Hepatocyte (in vitro differentiated cells): ENCODE data around the gene HSDL1. TPM values are rescaled to one million over a fixed set of nuclear protein-coding genes. Genes with fewer than 3 reads are reported as not detected.

ENCODE experiments used
- DNase-seq: peaks from one replicate; pipeline ENCODE4 v3.0.0-alpha.2; 2016; ENCODE audit warnings: low spot score
- H2AFZ ChIP-seq: fragments of 200-600 bp; sonication (generic); 2 replicates; pipeline ENCODE4 v1.6.0; 2016; ENCODE audit warnings: antibody characterized with exemption, mild to moderate bottlenecking
- H3K27ac ChIP-seq: fragments of 200-600 bp; sonication (generic); 2 replicates; pipeline ENCODE4 v1.5.1; 2016; ENCODE audit warnings: mild to moderate bottlenecking
- H3K27me3 ChIP-seq: fragments of 200-600 bp; sonication (generic); 2 replicates; pipeline ENCODE4 v1.6.1; 2016
- H3K36me3 ChIP-seq: fragments of 200-600 bp; sonication (generic); replicated peaks from 2 replicates; pipeline ENCODE4 v1.5.1; 2016; ENCODE audit warnings: low read depth; ENCODE audit not compliant: insufficient read depth
- H3K4me1 ChIP-seq: fragments of 200-600 bp; sonication (generic); 2 replicates; pipeline ENCODE4 v1.5.1; 2016; ENCODE audit warnings: mild to moderate bottlenecking, moderate library complexity; ENCODE audit not compliant: insufficient read depth
- H3K4me2 ChIP-seq: fragments of 200-600 bp; sonication (generic); 2 replicates; pipeline ENCODE4 v1.6.0; 2016
- H3K4me3 ChIP-seq: fragments of 200-600 bp; sonication (generic); 2 replicates; pipeline ENCODE4 v1.5.1; 2016; ENCODE audit warnings: mild to moderate bottlenecking
- H3K79me2 ChIP-seq: fragments of 200-600 bp; sonication (generic); 2 replicates; pipeline ENCODE4 v1.6.0; 2017; ENCODE audit warnings: mild to moderate bottlenecking
- H3K9me2 ChIP-seq: fragments of 200-600 bp; sonication (generic); replicated peaks from 2 replicates; pipeline ENCODE4 v1.6.0; 2017; ENCODE audit warnings: mild to moderate bottlenecking; ENCODE audit not compliant: insufficient read depth
- H3K9me3 ChIP-seq: fragments of 200-600 bp; sonication (generic); 2 replicates; pipeline ENCODE4 v1.5.1; 2016; ENCODE audit warnings: low read depth, mild to moderate bottlenecking
- H4K20me1 ChIP-seq: fragments of 200-600 bp; sonication (generic); 2 replicates; pipeline ENCODE4 v1.6.0; 2016; ENCODE audit warnings: mild to moderate bottlenecking; ENCODE audit not compliant: insufficient read depth, poor library complexity, severe bottlenecking
- EZH2 ChIP-seq: fragments of 200-600 bp; sonication (generic); IDR thresholded peaks from 2 replicates; pipeline ENCODE4 v1.6.1; 2016; ENCODE audit warnings: antibody characterized with exemption, mild to moderate bottlenecking, borderline replicate concordance
- EZH2phosphoT487 ChIP-seq: fragments of 200-600 bp; sonication (generic); IDR thresholded peaks from one replicate; pipeline ENCODE4 v1.6.1; 2018; ENCODE audit warnings: antibody characterized with exemption, mild to moderate bottlenecking, low read depth, moderate library complexity; ENCODE audit not compliant: unreplicated experiment, severe bottlenecking
- WGBS: methylation state at CpG from one replicate; pipeline ENCODE4 v1.1.6; 2016; ENCODE audit warnings: low lambda C conversion rate; ENCODE audit errors: missing lambda C conversion rate; 5-methylcytosine and 5-hydroxymethylcytosine counted together
- polyA plus RNA-seq: library from polyadenylated mRNA; unstranded; fragments of >200 nt; fragmentation: Nextera tagmentation; extraction: Ambion mirVana; gene quantifications from 2 replicates; pipeline ENCODE4 v1.2.1, GENCODE V29; 2016
- total RNA-seq: library from RNA; depleted of rRNA; stranded (reverse); fragments of >200 nt; gene quantifications from 2 replicates; pipeline ENCODE4 v1.2.3, GENCODE V29; 2014
- TF ChIP-seq, protein P1 (sequence below): fragments of 200-600 bp; sonication (generic); IDR thresholded peaks from 2 replicates; pipeline ENCODE4 v1.5.1; 2016; ENCODE audit warnings: antibody characterized with exemption, mild to moderate bottlenecking; ENCODE audit not compliant: poor library complexity

Gene HSDL1
- total and polyA plus RNA-seq, 2 experiments from 2014 or later, result 14.3 to 24.9 TPM

DNA sequence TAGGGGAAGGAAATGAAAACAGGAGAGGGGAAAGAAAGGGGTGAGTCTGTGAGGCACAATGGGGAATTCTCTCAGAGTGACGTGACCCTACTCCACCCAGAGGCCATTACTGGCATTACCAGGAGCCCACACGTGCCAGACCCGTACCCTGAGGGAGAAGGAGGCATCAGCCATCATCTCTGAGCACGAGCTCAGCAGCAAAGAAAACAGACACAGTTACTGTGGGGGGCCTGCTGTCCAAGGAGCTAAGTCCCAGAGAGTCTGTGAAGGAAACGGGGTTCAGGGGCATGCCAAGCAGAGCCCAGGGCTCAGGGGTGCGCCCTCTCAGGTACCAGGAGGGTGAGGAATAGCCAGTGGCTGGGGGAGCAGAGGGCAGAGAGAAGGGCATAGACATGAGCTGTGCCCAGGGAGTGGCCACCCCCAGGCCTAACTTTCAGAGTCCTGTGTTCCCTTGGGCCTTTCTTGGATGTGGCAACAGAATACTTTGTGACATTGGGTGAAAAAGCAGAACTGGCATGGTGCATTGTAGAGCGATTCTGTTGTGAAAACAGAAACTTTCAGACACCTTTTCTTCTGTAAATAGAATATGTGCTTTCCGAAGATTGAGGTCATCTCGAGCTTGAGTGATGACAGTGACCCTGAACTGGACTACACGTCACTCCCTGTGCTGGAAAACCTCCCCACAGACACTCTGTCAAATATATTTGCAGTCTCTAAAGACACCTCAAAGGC, 30.5 kb upstream of the HSDL1 start:
- TF ChIP-seq EZH2, result no peak
- TF ChIP-seq, protein P1, sequence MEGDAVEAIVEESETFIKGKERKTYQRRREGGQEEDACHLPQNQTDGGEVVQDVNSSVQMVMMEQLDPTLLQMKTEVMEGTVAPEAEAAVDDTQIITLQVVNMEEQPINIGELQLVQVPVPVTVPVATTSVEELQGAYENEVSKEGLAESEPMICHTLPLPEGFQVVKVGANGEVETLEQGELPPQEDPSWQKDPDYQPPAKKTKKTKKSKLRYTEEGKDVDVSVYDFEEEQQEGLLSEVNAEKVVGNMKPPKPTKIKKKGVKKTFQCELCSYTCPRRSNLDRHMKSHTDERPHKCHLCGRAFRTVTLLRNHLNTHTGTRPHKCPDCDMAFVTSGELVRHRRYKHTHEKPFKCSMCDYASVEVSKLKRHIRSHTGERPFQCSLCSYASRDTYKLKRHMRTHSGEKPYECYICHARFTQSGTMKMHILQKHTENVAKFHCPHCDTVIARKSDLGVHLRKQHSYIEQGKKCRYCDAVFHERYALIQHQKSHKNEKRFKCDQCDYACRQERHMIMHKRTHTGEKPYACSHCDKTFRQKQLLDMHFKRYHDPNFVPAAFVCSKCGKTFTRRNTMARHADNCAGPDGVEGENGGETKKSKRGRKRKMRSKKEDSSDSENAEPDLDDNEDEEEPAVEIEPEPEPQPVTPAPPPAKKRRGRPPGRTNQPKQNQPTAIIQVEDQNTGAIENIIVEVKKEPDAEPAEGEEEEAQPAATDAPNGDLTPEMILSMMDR, result peak; percentile 65
- 44% methylated on average over 10 of the region's 10 CpGs for WGBS
- H4K20me1 ChIP-seq, result no peaks in the 10 kb centered on the region
- no peaks in the 10 kb centered on the region for H3K9me3 ChIP-seq
- no peak overlapping the region for H2AFZ ChIP-seq
- no peaks in the 10 kb centered on the region for H3K27me3 ChIP-seq
- no peak overlapping the region for H3K27ac ChIP-seq
- H3K79me2 ChIP-seq, result no peaks in the 10 kb centered on the region
- H3K4me2 ChIP-seq, result no peak overlapping the region
- H3K36me3 ChIP-seq, result no peaks in the 10 kb centered on the region
- H3K9me2 ChIP-seq, result no peaks in the 10 kb centered on the region
- H3K4me3 ChIP-seq, result no peak overlapping the region
- peaks cover 15% of the 10 kb centered on the region for H3K4me1 ChIP-seq
- DNase-seq, result peak; percentile 80

DNA sequence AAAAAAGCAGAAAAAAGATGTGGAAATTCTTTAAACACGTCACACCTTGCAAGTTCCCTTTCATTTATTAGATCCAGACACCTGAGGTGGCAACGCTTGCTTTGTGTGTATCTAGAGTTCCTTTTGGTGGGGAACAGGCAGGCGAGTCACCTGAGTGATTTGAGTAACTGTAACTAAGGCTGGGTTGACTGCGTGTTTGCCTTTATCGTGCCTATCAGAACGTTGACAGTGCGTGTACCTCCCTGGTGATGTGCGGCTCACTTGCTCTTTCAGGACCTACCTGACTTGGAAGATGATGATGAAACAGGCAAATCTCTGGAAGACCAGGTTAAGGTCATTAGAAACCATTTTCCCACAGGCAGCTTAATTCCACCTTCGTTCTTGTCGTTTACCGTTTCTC, 29.4 kb upstream of the HSDL1 start:
- Histone ChIP-seq H3K79me2 (no peaks in the 10 kb centered on the region), H3K9me3 (no peaks in the 10 kb centered on the region), H3K27ac (no peak overlapping the region), H3K27me3 (no peaks in the 10 kb centered on the region), H3K4me1 (peaks cover 15% of the 10 kb centered on the region), H3K9me2 (no peaks in the 10 kb centered on the region), H3K4me3 (no peak overlapping the region), H3K4me2 (no peak overlapping the region), H4K20me1 (no peaks in the 10 kb centered on the region), H3K36me3 (no peaks in the 10 kb centered on the region), H2AFZ (no peak overlapping the region)
- 81% methylated on average over 11 of the region's 11 CpGs for WGBS
- TF ChIP-seq EZH2 (no peak), EZH2phosphoT487 (no peak)
- TF ChIP-seq, protein P1, result no peak
- DNase-seq, result no peak

DNA sequence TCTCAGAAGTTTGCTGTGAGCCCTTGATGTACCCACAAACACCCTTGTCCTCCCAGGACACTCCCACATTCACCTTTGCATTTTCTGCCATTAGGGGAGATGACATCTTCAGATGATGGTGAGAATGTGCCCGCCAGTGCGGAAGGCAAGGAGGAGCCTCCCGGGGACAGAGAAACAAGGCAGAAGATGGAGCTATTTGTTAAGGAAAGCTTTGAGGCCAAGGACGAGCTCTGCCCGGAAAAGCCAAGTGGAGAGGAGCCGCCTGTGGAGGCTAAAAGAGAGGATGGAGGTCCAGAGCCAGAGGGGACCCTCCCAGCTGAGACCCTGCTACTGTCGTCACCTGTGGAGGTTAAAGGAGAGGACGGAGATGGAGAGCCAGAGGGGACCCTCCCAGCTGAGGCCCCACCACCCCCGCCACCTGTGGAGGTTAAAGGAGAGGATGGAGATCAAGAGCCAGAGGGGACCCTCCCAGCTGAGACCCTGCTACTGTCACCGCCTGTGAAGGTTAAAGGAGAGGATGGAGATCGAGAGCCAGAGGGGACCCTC, 24.9 kb upstream of the HSDL1 start:
- no peaks in the 10 kb centered on the region for H4K20me1 ChIP-seq
- no peak for TF ChIP-seq EZH2phosphoT487
- TF ChIP-seq, protein P1, result no peak
- no peak for TF ChIP-seq EZH2
- no peaks in the 10 kb centered on the region for H3K79me2 ChIP-seq
- H3K9me3 ChIP-seq, result no peaks in the 10 kb centered on the region
- no peak for DNase-seq
- WGBS, result 76% methylated on average over 11 of the region's 11 CpGs
- H3K9me2 ChIP-seq, result no peaks in the 10 kb centered on the region
- no peak overlapping the region for H3K27ac ChIP-seq
- no peak overlapping the region for H3K4me2 ChIP-seq
- H3K4me1 ChIP-seq, result no peaks in the 10 kb centered on the region
- no peak overlapping the region for H3K4me3 ChIP-seq
- H2AFZ ChIP-seq, result no peak overlapping the region
- H3K36me3 ChIP-seq, result no peaks in the 10 kb centered on the region
- no peaks in the 10 kb centered on the region for H3K27me3 ChIP-seq
